Ishikawa (cell line): ENCODE data around the gene LTO1.

Experiments used
- CEBPB ChIP-seq: IDR thresholded peaks from 2 replicates; pipeline ENCODE4 v1.6.1; 2012
- CREB1 ChIP-seq: IDR thresholded peaks from 2 replicates; pipeline ENCODE4 v1.6.1; 2012; ENCODE audit warnings: low read depth
- EGR1 ChIP-seq: IDR thresholded peaks from 2 replicates; pipeline ENCODE4 v1.6.1; 2012
- EP300 ChIP-seq: IDR thresholded peaks from 2 replicates; pipeline ENCODE4 v1.6.1; 2012; ENCODE audit warnings: borderline replicate concordance
- FOXM1 ChIP-seq: IDR thresholded peaks from 2 replicates; pipeline ENCODE4 v1.6.1; 2012; ENCODE audit warnings: low read depth, borderline replicate concordance
- NFIC ChIP-seq: IDR thresholded peaks from 2 replicates; pipeline ENCODE4 v1.6.1; 2012
- RAD21 ChIP-seq: IDR thresholded peaks from 2 replicates; pipeline ENCODE4 v1.6.1; 2012; ENCODE audit warnings: low read depth
- TAF1 ChIP-seq: IDR thresholded peaks from 2 replicates; pipeline ENCODE4 v1.6.1; 2012; ENCODE audit warnings: low read depth, mild to moderate bottlenecking
- TCF12 ChIP-seq: IDR thresholded peaks from 2 replicates; pipeline ENCODE4 v1.6.1; 2012; ENCODE audit warnings: low read depth
- TEAD4 ChIP-seq: IDR thresholded peaks from 2 replicates; pipeline ENCODE4 v1.6.1; 2012
- YY1 ChIP-seq: IDR thresholded peaks from 2 replicates; pipeline ENCODE4 v1.6.1; 2012; ENCODE audit warnings: low read depth
- ZBTB7A ChIP-seq: IDR thresholded peaks from 2 replicates; pipeline ENCODE4 v1.6.1; 2012; ENCODE audit warnings: low read depth
- TF ChIP-seq, protein P1 (sequence below): IDR thresholded peaks from 2 replicates; pipeline ENCODE4 v1.6.1; 2012
- TF ChIP-seq, protein P2 (sequence below): IDR thresholded peaks from 2 replicates; pipeline ENCODE4 v1.6.1; 2012
- TF ChIP-seq, protein P3 (sequence below): IDR thresholded peaks from 2 replicates; pipeline ENCODE4 v1.6.1; 2012; ENCODE audit warnings: low read depth, mild to moderate bottlenecking

Gene LTO1

DNA sequence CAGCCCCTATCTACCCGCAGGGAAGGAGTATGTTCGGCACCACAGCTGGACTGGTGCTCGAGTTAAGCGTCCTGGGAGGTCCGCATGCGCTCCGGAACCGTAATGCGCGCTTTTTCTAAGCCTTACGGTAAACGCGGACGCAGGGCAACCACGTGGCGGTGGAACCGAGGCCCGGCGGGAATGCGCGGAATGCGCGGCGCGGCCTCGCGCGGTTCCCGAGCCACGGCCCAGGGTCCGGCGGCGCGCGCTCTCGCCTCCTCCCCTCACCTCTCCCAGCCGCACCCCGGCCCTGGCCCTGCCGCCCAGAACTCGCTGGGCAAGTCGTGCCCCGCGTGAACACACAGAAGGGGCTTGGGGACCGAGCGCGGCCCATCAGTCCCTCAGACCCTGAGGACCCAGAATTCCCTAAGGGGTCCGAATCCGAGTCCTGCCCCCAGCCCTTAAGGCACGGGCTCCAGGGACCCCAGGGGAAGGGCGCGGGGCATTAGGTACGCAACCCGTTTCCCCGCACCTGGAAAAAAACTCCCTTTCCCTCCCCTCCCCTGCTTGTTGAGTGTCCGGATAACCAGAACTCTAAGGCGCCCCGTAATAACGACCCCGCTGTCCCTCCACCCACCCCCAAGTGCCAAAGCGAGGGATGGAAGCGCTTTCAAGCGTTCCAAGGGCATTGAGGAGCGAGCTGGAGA is 38.5 kb downstream of the LTO1 start:
- TF ChIP-seq CREB1 (no peak), RAD21 (no peak), FOXM1 (no peak), TAF1 (no peak), TEAD4 (peak; percentile 94), ZBTB7A (no peak; the same call in none of the 2 replicates), CEBPB (no peak), NFIC (no peak), TCF12 (peak; percentile 24; the same call in 1 of the 2 replicates), EP300 (no peak), YY1 (peak; percentile 34; the same call in 1 of the 2 replicates)
- TF ChIP-seq, protein P1, sequence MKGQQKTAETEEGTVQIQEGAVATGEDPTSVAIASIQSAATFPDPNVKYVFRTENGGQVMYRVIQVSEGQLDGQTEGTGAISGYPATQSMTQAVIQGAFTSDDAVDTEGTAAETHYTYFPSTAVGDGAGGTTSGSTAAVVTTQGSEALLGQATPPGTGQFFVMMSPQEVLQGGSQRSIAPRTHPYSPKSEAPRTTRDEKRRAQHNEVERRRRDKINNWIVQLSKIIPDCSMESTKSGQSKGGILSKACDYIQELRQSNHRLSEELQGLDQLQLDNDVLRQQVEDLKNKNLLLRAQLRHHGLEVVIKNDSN = peak; percentile 84
- TF ChIP-seq, protein P2, sequence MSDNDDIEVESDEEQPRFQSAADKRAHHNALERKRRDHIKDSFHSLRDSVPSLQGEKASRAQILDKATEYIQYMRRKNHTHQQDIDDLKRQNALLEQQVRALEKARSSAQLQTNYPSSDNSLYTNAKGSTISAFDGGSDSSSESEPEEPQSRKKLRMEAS = peak; percentile 98
- TF ChIP-seq, protein P3, sequence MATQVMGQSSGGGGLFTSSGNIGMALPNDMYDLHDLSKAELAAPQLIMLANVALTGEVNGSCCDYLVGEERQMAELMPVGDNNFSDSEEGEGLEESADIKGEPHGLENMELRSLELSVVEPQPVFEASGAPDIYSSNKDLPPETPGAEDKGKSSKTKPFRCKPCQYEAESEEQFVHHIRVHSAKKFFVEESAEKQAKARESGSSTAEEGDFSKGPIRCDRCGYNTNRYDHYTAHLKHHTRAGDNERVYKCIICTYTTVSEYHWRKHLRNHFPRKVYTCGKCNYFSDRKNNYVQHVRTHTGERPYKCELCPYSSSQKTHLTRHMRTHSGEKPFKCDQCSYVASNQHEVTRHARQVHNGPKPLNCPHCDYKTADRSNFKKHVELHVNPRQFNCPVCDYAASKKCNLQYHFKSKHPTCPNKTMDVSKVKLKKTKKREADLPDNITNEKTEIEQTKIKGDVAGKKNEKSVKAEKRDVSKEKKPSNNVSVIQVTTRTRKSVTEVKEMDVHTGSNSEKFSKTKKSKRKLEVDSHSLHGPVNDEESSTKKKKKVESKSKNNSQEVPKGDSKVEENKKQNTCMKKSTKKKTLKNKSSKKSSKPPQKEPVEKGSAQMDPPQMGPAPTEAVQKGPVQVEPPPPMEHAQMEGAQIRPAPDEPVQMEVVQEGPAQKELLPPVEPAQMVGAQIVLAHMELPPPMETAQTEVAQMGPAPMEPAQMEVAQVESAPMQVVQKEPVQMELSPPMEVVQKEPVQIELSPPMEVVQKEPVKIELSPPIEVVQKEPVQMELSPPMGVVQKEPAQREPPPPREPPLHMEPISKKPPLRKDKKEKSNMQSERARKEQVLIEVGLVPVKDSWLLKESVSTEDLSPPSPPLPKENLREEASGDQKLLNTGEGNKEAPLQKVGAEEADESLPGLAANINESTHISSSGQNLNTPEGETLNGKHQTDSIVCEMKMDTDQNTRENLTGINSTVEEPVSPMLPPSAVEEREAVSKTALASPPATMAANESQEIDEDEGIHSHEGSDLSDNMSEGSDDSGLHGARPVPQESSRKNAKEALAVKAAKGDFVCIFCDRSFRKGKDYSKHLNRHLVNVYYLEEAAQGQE = no peak

DNA sequence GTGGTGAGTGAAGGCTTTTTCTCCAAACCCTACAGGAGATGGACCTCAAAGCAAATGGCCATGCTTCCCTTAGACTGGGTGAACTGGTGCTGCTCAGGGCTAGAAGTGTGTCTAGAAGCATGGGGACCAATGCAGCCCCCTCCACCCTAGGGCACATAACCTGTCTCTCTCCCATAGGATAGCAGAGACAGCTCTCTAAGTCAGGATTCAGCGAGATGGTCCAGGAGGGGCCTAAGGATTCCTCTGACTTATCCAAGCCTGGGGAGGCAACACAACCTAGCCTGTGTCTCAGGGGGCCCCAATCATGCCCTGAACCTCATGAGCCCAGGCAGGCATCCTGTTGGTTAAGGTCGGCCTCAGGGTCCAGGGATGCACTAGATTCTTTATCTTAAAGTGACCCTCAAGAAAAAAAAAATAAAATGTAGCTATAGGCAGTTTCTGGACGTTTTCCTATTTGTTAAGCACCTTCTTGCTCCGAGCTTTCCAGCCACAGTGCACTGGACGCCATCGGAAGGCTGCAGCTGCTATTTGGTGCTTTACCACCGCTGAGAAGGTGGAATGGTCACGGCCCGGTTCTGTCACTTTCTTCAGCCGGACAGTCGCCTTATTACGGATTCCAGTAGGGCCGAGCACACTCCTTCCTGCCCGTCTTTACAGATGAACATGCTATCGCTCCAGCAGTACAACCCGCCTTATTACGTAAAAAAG is 39.2 kb downstream of the LTO1 start:
- TF ChIP-seq CREB1 = no peak
- TF ChIP-seq EP300 = no peak
- no peak for TF ChIP-seq TEAD4
- no peak for TF ChIP-seq TCF12
- no peak for TF ChIP-seq RAD21
- TF ChIP-seq ZBTB7A = no peak
- no peak for TF ChIP-seq EGR1
- no peak for TF ChIP-seq CEBPB
- no peak for TF ChIP-seq FOXM1
- TF ChIP-seq, protein P3 = no peak
- TF ChIP-seq, protein P2 = no peak
- no peak for TF ChIP-seq TAF1
- TF ChIP-seq YY1 = no peak
- no peak for TF ChIP-seq NFIC
- TF ChIP-seq, protein P1 = no peak

DNA sequence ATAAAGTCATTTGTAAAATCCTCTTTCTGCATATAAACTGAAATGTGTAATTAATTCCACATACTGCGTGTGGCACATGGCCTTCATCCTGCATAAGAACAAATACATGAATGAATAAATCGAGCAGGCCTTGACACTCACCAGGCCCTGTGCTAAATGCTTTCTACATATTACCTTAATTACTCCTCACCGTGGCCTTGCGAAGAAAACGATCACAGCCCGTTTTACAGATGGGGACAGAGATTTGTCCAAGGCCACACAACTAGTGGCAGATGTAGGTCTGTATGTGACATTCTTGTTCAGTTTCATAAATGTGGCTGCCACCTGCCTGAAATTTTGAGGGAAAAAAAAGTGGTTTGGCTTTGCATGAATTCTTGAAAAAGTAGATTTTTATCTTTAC is 40.0 kb downstream of the LTO1 start:
- TF ChIP-seq YY1 = no peak
- TF ChIP-seq TAF1 = no peak
- no peak for TF ChIP-seq TCF12
- no peak for TF ChIP-seq EP300
- no peak for TF ChIP-seq RAD21
- no peak for TF ChIP-seq FOXM1
- TF ChIP-seq NFIC = no peak
- no peak for TF ChIP-seq TEAD4
- no peak for TF ChIP-seq ZBTB7A
- TF ChIP-seq, protein P3 = no peak
- TF ChIP-seq, protein P1 = no peak
- no peak for TF ChIP-seq CEBPB
- no peak for TF ChIP-seq CREB1
- TF ChIP-seq, protein P2 = no peak
- TF ChIP-seq EGR1 = no peak
